Measurements from ENCODE around the gene ZMIZ1.

ZMIZ1 gene

GRCh38 chr10:79115302-79115701 lies 46.5 kb downstream of the ZMIZ1 start:
- TF ChIP-seq TAF1 (IDR thresholded peaks at IDR 0.05; ENCODE audit: borderline replicate concordance, insufficient read depth, low read length) (no peak), SIN3A (IDR thresholded peaks at IDR 0.05; ENCODE audit: borderline replicate concordance, insufficient read depth, low read length) (no peak), FOXP2 (optimal IDR thresholded peaks at IDR 0.05; ENCODE audit: borderline replicate concordance, extremely low read depth, extremely low read length, insufficient read depth) (no peak), POLR2AphosphoS5 (IDR thresholded peaks at IDR 0.05; ENCODE audit: low read depth, low read length) (no peak)
- TF ChIP-seq, protein P1, sequence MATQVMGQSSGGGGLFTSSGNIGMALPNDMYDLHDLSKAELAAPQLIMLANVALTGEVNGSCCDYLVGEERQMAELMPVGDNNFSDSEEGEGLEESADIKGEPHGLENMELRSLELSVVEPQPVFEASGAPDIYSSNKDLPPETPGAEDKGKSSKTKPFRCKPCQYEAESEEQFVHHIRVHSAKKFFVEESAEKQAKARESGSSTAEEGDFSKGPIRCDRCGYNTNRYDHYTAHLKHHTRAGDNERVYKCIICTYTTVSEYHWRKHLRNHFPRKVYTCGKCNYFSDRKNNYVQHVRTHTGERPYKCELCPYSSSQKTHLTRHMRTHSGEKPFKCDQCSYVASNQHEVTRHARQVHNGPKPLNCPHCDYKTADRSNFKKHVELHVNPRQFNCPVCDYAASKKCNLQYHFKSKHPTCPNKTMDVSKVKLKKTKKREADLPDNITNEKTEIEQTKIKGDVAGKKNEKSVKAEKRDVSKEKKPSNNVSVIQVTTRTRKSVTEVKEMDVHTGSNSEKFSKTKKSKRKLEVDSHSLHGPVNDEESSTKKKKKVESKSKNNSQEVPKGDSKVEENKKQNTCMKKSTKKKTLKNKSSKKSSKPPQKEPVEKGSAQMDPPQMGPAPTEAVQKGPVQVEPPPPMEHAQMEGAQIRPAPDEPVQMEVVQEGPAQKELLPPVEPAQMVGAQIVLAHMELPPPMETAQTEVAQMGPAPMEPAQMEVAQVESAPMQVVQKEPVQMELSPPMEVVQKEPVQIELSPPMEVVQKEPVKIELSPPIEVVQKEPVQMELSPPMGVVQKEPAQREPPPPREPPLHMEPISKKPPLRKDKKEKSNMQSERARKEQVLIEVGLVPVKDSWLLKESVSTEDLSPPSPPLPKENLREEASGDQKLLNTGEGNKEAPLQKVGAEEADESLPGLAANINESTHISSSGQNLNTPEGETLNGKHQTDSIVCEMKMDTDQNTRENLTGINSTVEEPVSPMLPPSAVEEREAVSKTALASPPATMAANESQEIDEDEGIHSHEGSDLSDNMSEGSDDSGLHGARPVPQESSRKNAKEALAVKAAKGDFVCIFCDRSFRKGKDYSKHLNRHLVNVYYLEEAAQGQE (IDR thresholded peaks at IDR 0.05; ENCODE audit: insufficient read depth in 1 of 2, low read depth in 2 of 2, low read length in 2 of 2) = no peak

DNA sequence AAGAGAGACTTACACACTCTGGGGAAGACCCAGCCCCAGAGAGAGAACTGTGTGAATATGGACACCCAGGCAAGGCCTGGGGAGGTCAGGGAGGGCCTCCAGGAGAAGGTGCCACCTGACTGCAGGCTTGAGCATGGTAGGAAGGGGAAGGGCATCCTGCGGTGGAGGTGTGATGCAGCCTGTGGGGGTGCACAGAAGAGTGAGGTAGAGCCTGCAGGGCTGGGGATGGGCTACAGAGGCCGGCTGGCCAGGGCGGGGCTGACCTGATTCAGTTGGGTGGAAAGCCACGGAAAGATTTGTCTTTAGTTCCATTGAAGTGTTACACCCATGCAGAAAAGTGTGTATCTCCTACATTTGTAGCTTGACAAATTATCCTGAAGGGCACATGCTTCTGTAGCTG lies 47.6 kb downstream of the ZMIZ1 start:
- TF ChIP-seq, protein P1 (IDR thresholded peaks at IDR 0.05; ENCODE audit: insufficient read depth in 1 of 2, low read depth in 2 of 2, low read length in 2 of 2) = no peak
- TF ChIP-seq FOXP2 (optimal IDR thresholded peaks at IDR 0.05; ENCODE audit: borderline replicate concordance, extremely low read depth, extremely low read length, insufficient read depth) (no peak), SIN3A (IDR thresholded peaks at IDR 0.05; ENCODE audit: borderline replicate concordance, insufficient read depth, low read length) (no peak), POLR2AphosphoS5 (IDR thresholded peaks at IDR 0.05; ENCODE audit: low read depth, low read length) (no peak), TAF1 (IDR thresholded peaks at IDR 0.05; ENCODE audit: borderline replicate concordance, insufficient read depth, low read length) (no peak)

DNA sequence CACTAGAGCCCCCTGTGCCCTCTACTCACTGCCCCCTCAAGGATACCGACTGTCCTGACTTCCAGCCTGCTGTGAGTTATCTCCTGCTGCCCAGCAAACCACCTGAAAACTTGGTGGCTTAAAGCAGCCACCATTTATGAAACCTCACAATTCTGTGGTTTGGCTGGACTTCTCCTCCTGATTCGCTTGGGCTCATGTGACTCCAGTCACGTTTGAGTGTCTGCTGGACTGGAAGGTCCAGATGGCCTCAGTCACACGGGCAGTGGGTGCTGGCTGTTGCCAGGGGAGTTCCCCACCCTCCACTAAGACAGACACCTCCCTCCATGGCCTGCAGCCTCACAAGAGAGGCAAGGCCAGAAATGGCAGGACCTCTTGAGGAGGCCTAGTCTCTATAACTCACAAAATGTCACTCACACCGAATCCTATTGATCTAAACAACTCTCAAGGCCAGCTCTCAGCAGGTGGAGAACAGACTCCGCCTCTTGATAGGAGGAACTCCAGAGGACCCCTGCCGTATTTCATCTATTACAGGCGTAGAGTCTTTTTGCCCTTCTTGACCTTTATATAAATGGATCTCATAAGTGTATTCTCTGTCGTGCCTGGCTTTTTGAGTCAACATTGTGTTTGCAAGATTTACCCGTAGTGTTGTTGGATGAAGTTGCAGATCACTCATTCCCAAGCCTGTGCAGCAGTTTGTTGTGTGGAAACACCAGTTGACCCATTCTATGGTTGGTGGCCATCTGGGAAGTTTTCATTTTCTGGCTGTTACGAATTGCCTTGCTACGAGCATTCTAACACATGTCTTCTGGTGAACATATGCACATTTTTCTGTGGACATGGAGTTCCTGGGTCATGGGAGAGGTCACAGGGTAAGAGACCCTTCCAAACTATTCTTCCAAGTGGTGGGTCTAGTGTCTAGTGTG lies 48.3 kb downstream of the ZMIZ1 start:
- TF ChIP-seq POLR2AphosphoS5 (IDR thresholded peaks at IDR 0.05; ENCODE audit: low read depth, low read length) (no peak), TAF1 (IDR thresholded peaks at IDR 0.05; ENCODE audit: borderline replicate concordance, insufficient read depth, low read length) (no peak), SIN3A (IDR thresholded peaks at IDR 0.05; ENCODE audit: borderline replicate concordance, insufficient read depth, low read length) (no peak), FOXP2 (optimal IDR thresholded peaks at IDR 0.05; ENCODE audit: borderline replicate concordance, extremely low read depth, extremely low read length, insufficient read depth) (no peak)
- TF ChIP-seq, protein P1 (IDR thresholded peaks at IDR 0.05; ENCODE audit: insufficient read depth in 1 of 2, low read depth in 2 of 2, low read length in 2 of 2) = no peak

GRCh38 chr10:79118286-79119202 lies 49.8 kb downstream of the ZMIZ1 start:
- TF ChIP-seq, protein P1 (IDR thresholded peaks at IDR 0.05; ENCODE audit: insufficient read depth in 1 of 2, low read depth in 2 of 2, low read length in 2 of 2) = no peak
